KOPT-K1 (cell line): ENCODE results near the gene GLIS1.

Experiments
- H3K27ac ChIP-seq: fragments of 200-600 bp; sonication (generic); 2 replicates; pipeline ENCODE4 v1.5.1; 2016; ENCODE audit warnings: antibody characterized with exemption, mild to moderate bottlenecking, low read depth, low read length; ENCODE audit not compliant: poor library complexity, severe bottlenecking
- H3K36me3 ChIP-seq: fragments of 200-600 bp; sonication (generic); 2 replicates; pipeline ENCODE4 v1.5.1; 2017; ENCODE audit warnings: antibody characterized with exemption, mild to moderate bottlenecking, low read length, moderate library complexity; ENCODE audit not compliant: insufficient read depth
- H3K9me3 ChIP-seq: fragments of 200-600 bp; sonication (generic); 2 replicates; pipeline ENCODE4 v1.5.1; 2017; ENCODE audit warnings: antibody characterized with exemption, low read length, mild to moderate bottlenecking; ENCODE audit not compliant: insufficient read depth, poor library complexity, severe bottlenecking

The GLIS1 gene

DNA sequence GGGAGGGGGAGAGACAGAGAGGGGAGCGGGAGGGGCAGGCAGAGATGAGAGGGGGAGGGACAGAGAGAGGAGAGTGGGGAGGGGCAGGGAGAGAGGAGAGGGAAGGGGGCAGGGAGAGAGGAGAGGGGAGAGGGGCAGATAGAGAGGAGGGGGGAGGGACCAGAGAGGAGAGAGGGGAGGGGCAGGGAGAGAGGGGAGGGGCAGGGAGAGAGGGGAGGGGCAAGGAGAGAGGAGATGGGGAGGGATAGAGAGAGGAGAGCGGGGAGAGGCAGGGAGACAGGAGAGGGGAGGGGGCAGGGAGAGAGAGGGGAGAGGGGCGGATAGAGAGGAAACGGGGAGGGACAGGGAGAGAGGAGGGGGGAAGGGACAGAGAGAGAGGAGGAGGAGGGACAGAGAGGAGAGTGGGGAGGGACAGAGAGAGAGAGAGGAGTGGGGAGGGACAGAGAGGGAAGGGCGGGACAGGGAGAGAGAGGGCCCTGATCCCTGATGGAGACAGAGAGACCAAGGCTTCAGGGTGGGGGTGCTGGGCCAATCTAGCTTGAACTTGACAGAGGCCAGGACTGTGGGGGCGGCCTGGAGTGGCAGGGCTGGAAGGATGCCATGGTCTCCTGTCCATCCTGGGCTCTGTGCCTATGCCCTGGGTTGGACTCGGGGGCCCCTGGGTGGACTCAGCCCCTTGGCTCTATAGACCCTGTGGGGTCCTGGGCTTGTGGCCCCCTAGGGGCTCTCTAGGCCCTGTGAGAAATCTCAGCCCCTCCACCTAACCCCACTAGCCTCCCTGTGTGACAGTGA, 236.1 kb downstream of the GLIS1 start:
- H3K36me3 ChIP-seq = no peaks in the 10 kb centered on the region
- no peak overlapping the region for H3K27ac ChIP-seq
- H3K9me3 ChIP-seq = no peaks in the 10 kb centered on the region

DNA sequence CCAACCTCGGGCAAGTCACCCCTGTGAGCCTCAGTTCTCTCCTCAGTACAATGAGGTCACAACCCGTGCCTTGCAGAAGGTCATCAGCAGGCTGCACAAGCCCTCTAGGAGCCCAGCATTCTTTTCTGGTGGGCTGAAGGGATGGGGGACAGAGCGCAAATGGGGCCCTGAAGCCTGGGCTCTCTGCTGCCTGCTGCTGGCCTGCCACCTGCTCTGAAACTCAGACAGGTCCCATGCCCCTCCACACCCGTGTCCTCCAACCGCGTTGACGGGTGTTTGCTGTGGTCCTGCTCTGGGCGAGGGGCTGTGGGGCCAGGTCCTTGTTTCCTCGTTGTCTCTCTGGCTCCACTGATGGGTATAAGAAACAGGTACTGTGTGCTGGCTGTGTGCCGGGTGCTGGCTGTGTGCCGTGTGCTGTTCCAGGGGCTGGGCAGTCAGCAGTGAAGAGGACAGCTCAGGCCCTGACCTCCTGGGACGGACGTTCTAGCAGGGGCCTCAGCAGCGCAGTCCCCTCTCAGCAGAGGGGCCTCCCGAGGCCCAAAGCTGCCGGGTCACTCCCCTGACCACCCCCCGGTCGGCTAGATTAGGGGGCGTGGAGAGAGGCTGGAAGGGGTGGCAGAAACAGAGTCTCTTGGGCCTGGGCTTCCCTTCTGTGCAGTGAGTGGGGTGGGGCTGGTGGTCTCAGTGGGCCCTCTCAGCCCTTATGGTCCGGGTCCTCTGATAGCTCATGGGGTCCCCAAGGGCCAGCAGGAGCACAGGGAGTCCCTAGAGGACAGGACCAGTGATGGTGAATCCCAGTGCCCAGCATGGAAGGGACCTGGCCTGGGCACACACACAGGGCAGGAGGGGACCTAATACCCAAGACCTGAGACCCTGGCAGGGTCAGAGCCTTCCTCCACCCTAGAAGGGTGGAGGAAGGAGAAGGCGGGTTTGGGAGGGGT, 237.6 kb downstream of the GLIS1 start:
- H3K36me3 ChIP-seq = no peaks in the 10 kb centered on the region
- H3K27ac ChIP-seq = no peak overlapping the region
- no peaks in the 10 kb centered on the region for H3K9me3 ChIP-seq

DNA sequence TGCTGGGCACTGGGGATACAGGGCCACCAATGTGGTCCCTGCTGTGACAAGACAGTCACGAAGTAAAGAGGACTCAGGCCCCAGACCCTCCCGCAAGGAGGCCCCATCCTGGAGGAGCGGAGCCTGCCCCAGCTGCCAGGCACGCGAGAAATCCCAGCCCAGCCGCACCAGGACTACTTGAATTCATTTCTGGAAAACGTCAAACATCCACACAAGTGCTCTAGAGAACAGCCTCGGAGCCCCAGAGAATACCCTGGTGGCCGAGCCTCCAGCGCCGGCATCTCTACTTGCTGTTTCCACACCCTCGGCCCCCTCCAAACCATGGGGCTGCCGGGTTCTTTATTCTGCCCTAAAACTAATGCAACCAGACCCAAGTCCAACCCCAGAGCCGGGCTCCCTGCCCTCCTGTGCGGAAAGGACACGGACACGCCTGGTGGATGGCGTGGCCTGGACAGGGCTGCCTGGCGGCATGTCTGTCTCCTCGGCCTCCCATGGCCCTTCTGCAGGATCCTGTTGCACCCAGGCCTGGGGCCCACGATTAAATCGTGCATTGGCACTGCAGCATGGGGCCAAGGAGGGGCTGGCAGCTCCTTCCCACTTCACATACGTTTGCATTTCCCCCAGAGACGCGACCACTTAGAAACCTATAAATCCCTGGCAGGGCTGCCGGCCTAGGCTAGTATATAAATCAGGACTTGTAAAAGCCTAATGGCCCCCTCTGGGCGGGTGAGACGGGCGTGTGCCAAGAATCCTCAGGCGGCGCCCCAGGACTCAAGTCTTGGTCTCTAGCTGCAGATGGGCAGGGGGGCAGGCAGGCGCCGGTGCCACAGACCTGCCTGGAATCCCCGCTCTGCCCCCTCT, 238.5 kb downstream of the GLIS1 start:
- no peaks in the 10 kb centered on the region for H3K9me3 ChIP-seq
- H3K36me3 ChIP-seq = no peaks in the 10 kb centered on the region

DNA sequence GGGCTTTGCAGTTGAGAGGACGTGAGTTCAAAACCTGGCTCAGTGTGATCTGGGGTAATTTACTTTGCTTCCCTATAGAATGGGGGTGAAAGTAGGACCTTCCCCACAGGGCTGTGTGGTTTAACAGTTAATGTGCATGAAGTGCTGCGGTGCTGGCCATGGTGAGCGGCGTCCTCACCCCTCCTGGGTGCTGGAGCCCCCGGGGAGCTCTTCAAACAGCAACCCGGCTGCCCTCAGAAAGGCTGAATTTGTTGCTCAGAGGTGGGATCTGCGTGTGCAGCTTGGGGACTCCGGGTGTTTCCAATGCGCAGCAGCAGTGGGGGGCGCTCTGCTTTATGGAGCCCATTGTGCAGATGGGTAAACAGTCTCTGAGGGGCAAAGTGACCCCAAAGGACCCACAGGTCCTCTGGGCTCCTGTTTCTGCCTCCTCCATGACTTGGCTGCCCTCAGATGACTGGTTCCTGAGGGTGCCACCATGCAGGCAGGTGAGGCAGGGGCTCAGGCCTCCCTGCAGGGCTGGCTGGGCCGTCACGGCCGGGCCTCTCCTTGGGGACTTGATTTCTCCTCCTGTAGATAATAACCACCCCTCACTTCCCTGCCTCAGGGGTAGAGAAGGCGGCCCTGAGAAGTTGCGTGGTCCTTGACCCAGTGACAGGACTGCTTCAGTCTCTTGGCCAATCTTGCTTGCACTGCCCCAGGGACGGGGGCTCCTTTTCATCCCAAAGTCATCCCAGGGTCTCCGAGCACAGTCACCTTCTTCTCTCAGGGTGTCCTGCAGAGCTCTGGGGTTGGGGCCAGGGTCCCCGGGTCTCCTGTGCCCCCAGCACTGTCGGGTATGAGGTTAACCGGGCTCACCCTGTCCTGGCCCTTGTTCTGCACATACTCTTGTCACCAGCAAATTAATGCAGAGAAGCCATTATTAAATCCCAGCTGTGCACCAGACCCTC, 239.4 kb downstream of the GLIS1 start:
- no peak overlapping the region for H3K27ac ChIP-seq
- no peaks in the 10 kb centered on the region for H3K9me3 ChIP-seq
- no peaks in the 10 kb centered on the region for H3K36me3 ChIP-seq

More for the DNA sequence above, 238.5 kb downstream of the GLIS1 start:
- no peak overlapping the region for H3K27ac ChIP-seq

DNA sequence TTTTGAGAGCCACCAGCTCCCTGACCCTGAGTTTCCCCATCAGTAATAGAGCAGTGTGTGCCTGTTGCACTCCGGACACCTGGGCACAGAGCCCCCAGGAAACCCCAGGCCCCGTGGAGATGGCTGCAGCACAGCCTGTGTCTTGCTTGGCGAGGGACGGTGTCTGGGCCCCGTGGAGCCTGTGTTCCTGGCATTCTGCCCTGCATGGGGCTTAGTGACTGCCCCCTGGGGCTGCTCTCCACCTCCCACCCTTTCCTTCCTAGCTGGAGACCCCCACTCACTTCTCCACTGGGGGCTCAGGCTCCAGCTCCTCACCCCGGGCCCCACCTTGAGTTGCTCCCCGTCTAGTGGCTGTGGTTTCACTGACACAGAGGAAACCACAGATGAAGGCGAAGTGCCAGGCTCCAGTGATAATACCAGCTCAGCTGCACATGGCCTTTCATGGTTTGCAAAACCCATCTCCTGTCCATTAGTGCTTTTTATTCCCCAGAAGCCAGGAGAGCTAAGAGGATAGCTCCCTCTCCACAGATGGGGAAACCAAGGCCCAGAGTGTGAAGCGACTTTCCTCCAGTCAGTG, 240.3 kb downstream of the GLIS1 start:
- no peaks in the 10 kb centered on the region for H3K9me3 ChIP-seq
- H3K36me3 ChIP-seq = no peaks in the 10 kb centered on the region
- no peak overlapping the region for H3K27ac ChIP-seq

DNA sequence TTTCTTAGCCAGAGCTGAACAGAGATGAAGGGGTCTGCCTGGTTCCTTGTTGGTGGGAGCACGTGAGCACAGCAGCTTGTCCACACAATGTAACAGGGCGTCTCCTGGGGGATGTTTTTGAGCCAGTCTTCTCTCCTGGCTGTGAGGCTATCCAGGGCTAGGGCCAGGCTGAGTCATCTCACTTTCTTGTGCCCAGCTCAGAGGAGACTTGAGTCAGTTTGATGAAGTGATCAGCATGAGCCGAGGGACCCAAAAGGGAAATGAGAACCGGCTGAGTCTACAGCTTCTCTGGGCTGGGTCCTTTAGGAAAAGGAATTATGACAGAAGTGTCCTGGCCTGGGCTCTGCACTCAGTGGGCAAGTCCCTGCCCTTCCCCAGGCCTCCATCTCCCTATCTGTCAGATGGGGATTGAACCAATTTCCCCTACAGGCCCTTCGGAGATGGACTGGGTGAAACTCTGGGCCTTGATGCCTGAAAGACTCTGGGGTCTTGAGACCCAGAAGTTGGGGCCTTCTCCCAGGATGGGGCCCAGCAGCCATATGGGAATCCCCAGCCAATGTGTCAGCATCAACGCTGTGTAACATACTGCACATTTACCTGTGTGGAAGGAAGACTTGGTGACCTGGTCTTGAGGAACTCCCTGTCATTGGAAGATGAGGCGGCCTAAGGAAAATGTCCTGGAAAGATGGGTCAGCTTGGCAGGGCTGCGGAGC, 243.2 kb downstream of the GLIS1 start:
- Histone ChIP-seq H3K9me3 (no peaks in the 10 kb centered on the region), H3K36me3 (no peaks in the 10 kb centered on the region), H3K27ac (no peak overlapping the region)

DNA sequence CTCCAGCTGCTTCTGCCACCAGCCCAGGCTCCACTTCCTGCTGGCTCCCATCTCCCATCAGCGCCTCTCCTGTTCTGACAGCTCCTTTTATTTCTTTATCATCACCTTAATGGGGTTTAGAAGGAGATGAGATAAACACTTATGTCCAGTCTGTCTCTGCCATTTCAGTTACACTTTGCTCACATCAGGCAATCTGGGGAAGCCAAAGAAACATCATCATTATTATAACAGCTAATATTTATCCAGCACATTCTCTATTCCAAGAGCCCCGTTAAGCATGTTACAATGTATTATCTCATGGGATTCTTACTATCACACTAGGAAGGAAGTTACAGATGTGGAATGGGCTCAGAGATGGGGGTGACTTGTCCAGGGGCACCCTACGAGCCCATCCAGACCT, 248.6 kb downstream of the GLIS1 start:
- H3K27ac ChIP-seq = no peak overlapping the region
- H3K36me3 ChIP-seq = no peaks in the 10 kb centered on the region
- H3K9me3 ChIP-seq = no peaks in the 10 kb centered on the region

DNA sequence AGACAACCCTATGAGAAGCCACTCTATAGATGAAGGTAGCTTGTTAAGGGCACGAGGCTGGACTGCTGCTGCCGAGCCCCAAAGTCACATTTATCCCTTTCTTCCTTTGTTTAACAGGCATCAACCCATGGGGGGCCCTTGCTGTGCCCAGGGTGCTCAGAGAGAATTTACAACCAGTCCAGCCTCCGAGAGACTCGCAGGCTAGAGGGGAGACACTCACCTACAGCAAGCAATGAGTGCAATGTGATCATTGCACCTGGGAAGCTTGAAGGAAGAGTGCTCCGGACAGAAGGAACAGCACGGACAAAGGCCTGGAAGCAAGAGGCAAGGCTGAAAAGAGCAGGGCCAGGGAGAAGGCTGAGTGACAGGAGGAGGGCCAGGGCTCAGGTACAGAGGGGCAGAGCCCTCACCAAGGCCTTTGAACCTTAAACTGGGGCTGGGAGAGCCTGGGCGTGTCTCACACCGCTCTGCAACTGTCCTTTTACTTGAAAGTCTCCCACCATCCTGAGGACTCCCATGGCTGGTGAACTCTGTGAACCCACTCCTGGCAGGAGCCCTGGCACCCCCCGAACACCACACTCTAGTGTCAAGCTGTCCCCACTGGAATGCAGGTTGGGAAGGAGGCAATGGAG, 252.5 kb downstream of the GLIS1 start:
- Histone ChIP-seq H3K9me3 (no peaks in the 10 kb centered on the region), H3K27ac (no peak overlapping the region), H3K36me3 (no peaks in the 10 kb centered on the region)

DNA sequence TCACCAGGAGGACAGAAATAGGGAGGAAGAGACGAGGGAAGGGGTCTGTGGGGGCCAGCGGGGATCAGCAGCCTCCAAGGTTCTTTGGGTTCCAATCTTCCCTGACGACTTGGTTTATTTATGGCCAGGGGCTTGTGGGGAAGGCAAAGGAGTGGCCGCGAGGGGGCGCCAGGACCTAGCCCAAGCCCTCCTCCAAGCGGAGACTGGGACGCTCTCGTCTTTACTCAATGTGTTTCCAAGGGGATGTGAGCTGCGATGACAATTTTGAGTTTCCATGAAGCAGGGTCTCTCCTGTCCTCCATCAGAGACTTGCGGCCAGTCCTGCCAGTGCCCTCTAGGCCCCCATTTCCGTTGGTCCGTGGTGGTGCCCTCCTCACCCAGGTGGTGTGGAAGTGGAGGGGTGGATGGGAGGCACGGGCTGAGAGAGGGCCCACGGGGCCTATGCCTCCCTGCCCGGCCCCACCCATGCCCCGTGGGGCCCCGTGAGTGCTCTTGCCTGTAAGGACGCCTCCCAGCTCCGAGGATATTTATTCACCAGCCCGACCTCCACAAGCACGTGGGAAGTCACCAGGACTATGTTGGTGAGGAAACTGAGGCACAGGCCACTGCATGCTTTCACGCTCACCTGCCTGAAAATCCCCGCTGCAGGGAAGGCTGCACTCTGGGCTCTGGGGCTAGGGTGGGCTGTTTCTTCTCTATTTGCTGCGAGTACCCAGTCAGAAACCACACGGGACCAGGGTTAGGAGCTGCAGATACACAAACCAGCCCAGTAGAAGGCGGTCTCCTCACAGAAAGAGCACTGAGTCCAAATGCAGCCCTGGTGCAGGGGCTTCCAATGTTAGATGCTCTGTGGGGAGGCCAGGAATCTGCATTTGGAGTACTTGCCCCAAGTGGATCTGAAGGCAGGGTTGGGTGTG, 253.2 kb downstream of the GLIS1 start:
- no peak overlapping the region for H3K27ac ChIP-seq

DNA sequence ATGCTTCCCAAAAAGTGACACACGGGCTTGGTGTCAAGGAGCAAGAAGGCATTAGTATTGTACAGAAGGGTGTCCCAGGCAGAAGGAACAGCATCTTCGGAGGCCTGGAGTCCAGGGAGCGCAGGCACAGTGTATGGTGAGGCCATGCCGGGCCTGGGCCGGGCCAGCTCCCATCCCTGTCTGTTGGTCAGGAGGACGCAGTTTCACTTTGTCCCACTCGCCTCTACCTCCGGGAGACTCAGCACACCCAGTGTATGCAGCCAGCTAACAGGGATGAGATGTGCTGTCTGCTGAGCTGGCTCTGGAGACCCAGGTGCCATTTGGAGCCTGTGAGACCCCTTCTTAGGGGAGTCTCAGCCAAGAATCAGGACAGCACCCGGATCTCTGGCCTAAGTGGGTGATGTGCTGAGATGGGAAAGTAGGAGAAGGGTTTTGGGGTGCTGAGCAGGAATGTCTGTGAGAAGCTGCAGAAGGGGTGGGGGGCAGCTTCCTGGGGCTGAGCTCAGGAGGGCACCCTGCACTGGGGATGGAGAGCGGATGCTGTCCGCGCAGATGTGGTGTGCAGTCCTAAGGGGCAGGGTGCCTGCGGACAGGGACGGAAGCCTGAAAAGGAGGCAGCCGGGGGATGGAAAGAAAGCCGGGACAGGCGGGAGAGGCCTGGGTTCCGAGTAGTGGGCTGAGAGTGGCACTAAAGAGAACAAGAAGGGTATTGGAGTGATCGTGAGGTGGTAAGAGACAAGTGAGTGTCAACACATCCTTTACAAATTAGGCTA, 254.1 kb downstream of the GLIS1 start:
- Histone ChIP-seq H3K27ac (no peak overlapping the region), H3K9me3 (no peaks in the 10 kb centered on the region), H3K36me3 (no peaks in the 10 kb centered on the region)

More for the DNA sequence above, 253.2 kb downstream of the GLIS1 start:
- no peaks in the 10 kb centered on the region for H3K36me3 ChIP-seq
- H3K9me3 ChIP-seq = no peaks in the 10 kb centered on the region

DNA sequence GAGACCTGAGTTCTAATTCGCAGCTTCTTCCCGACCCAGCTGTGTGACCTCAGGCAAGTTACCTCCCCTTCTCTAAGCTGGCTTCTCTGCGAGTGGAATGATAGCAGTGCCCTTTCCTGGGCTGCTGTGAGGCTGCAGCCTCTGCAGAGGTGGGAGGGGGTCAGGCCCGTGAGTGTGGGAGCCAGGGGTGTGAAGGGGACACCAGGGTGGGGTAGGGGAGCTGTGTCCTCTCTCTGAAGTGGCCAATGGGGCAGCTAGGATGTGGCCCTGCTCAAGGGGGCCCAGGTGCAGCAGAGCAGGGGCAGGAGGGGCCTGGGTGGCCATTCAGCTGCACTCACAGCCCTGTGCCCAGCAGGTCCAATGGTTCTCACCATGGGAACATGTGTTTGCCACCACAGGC, 255.3 kb downstream of the GLIS1 start:
- no peaks in the 10 kb centered on the region for H3K9me3 ChIP-seq
- H3K27ac ChIP-seq = no peak overlapping the region
- no peaks in the 10 kb centered on the region for H3K36me3 ChIP-seq
